T-helper 1 cell treated with Interleukin-12 subunit alpha and Interleukin-12 subunit beta and Interleukin-4 antibody, amounts not matched to agents 30 μg/mL and 1 μg/mL, for 36 hours (primary cell): ENCODE measurements around the gene ERFE.
A peak's percentile ranks its signal among the peaks of the same experiment; 100 is the strongest.
"Not testable (repeated sequence)": the region's sequence is repeated elsewhere in the genome, so short reads cannot be mapped to it uniquely, and the experiment has no call there.

Source experiments
- H3K27ac Mint-ChIP-seq: one replicate; pipeline ENCODE4 v1.8.0; 2021; ENCODE audit warnings: mild to moderate bottlenecking, mixed read lengths
- H3K27me3 Mint-ChIP-seq: one replicate; pipeline ENCODE4 v1.8.0; 2021; ENCODE audit warnings: low read depth, mixed read lengths
- H3K36me3 Mint-ChIP-seq: one replicate; pipeline ENCODE4 v1.8.0; 2021; ENCODE audit warnings: low read depth, mixed read lengths
- H3K4me1 Mint-ChIP-seq: one replicate; pipeline ENCODE4 v1.8.0; 2021; ENCODE audit warnings: low read depth, mixed read lengths
- H3K4me3 Mint-ChIP-seq: one replicate; pipeline ENCODE4 v1.8.0; 2021; ENCODE audit warnings: mild to moderate bottlenecking, moderate library complexity, mixed read lengths
- H3K9me3 Mint-ChIP-seq: one replicate; pipeline ENCODE4 v1.8.0; 2021; ENCODE audit warnings: mixed read lengths

ERFE gene, protein sequence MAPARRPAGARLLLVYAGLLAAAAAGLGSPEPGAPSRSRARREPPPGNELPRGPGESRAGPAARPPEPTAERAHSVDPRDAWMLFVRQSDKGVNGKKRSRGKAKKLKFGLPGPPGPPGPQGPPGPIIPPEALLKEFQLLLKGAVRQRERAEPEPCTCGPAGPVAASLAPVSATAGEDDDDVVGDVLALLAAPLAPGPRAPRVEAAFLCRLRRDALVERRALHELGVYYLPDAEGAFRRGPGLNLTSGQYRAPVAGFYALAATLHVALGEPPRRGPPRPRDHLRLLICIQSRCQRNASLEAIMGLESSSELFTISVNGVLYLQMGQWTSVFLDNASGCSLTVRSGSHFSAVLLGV

DNA sequence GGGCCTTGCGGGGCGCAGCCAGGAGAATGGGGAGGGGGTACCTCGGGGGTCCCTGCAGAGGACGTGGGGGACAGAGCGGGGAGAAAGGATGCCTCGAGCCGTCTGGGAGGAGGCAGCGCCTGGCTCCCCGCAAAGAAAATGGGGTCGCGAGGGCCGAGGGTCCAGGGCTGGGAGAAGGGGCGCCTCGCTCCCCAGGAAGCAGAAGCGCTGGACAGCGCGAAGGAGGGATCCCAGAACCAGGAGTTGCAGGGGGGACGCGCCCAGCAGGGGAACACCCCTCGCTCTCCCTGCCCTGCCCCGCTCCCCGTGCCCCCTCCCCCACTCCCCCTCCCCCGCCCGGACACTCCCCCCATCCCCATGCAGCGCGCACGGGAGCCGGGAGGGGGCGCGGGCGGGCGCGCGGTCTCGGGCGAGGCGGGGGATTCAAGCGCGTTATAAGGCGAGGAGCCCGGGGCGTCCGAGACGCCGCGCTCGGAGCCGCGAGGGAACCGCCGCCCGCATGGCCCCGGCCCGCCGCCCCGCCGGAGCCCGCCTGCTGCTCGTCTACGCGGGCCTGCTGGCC is at the start of gene ERFE:
ERFE (plus strand) TSS at position 462 of the 562 bp plus-strand sequence; CDS start at position 500, 38 bp downstream.
- no peaks in the 10 kb centered on the region for H3K9me3 Mint-ChIP-seq
- H3K36me3 Mint-ChIP-seq = no peaks in the 10 kb centered on the region
- peaks cover 4% of the 10 kb centered on the region for H3K4me1 Mint-ChIP-seq
- H3K27ac Mint-ChIP-seq = no peak within 1 kb of the TSS
- H3K27me3 Mint-ChIP-seq = peaks cover 22% of the 10 kb centered on the region
- H3K4me3 Mint-ChIP-seq = peak within 1 kb of the TSS; percentile 58

DNA sequence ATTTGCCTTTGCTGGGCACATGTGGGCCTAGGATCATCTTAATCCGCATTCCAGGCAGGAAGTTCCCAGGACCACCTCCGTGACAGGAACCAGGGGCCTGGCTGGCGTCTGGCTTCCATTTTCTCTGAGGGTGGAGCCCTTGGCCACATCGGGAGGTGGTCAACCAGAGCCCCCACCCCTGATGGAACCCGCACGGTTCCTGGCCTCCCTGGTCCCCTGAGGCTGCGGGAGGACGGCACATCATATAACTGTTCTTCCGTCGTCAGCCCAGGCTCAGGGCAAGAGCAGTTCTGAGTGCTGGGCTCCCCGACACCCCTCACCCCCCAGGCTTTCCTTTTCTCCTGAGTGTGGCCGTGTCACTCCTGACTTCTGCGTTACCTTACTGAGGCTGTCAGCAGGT is 45.2 kb upstream of the ERFE start:
- Mint-ChIP-seq H3K4me1 (peaks cover 9% of the 10 kb centered on the region), H3K27me3 (peaks cover 5% of the 10 kb centered on the region), H3K4me3 (no peak overlapping the region), H3K27ac (no peak overlapping the region), H3K9me3 (peaks cover 19% of the 10 kb centered on the region), H3K36me3 (no peaks in the 10 kb centered on the region)

DNA sequence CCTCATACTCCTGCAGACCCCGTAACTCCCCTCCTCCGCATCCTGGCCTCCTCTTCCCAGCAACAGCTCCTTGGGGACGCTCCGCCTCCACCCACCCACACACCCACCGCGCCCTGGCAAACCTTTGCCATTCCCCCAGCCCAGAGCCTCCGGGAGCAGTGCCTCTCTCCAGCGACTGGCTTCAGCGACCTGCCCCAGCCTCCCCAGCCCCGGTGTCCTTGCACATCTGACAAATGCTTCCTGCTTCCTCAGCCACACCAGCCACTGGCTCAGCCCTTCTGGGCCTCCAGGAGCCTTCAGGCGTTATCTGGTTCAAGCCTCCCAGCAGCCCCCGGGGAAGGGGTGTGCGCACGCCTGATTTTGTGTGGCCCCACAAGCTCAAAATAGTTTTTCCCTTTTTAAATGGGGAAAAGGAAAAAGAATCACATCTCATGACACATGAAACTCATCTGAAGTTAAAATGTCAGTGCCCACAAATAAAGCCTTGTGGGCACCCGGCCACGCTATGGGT is 44.4 kb upstream of the ERFE start:
- Mint-ChIP-seq H3K36me3 (no peaks in the 10 kb centered on the region), H3K27me3 (peaks cover 5% of the 10 kb centered on the region), H3K4me3 (no peak overlapping the region), H3K4me1 (peaks cover 2% of the 10 kb centered on the region), H3K9me3 (peaks cover 19% of the 10 kb centered on the region), H3K27ac (no peak overlapping the region)

DNA sequence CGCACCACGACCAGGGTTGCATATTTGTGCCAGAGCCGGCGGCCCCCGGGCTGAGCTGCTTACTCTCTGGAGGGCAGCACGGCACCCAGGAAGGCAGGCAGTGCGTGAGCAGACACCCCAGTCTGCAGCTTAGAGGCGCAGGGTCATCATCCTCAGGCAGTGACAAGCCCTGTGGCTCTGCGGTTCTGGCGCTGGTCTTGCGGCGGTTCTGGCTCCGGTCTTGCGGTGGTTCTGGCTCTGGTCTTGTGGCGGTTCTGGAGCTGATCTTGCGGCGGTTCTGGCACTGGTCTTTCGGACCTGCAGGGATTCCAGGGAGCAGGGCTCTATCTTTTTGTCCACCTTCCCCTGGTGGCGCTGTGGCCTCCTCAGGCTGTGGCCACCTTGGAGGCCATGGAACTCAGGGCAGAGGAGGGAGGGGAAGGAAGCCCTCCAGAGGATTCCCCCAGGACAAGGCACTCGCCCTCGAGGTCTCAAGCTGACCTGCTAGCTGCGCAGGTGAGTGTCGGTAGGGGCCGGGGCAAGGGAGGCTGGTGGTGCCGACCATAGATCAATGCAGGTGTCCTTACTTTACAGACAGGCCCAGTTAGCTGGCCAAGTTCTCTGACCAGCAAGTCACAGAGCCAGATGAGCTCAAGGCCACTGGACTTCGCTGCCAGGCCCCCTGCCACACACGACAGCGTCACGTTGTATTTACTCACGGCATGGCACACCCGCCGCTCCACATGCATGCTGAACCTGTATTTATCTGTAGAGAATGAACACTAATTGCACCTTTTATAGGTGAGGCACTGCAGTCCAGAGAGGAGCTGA is 43.7 kb upstream of the ERFE start:
- Mint-ChIP-seq H3K27me3 (peaks cover 5% of the 10 kb centered on the region), H3K4me3 (no peak overlapping the region), H3K4me1 (no peaks in the 10 kb centered on the region), H3K9me3 (peaks cover 19% of the 10 kb centered on the region), H3K27ac (no peak overlapping the region), H3K36me3 (no peaks in the 10 kb centered on the region)

DNA sequence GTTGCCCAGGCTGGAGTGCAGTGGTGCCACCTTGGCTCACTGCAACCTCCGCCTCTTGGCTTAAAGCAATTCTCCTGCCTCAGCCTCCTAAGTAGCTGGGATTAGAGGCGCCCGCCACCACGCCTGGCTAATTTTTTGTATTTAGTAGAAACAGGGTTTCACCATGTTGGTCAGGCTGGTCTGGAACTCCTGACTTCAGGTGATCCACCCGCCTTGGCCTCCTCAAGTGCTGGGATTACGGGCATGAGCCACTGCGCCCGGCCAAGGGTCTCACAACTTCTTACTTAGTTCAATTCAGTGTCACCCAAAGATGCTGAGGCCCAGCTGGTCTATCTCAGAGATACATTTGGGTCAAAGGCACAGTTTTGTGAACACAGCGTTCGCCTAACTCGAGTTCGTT is 43.1 kb upstream of the ERFE start:
- peaks cover 19% of the 10 kb centered on the region for H3K9me3 Mint-ChIP-seq
- not testable (repeated sequence) for H3K4me1 Mint-ChIP-seq, H3K36me3 Mint-ChIP-seq, H3K27me3 Mint-ChIP-seq, H3K27ac Mint-ChIP-seq, H3K4me3 Mint-ChIP-seq

DNA sequence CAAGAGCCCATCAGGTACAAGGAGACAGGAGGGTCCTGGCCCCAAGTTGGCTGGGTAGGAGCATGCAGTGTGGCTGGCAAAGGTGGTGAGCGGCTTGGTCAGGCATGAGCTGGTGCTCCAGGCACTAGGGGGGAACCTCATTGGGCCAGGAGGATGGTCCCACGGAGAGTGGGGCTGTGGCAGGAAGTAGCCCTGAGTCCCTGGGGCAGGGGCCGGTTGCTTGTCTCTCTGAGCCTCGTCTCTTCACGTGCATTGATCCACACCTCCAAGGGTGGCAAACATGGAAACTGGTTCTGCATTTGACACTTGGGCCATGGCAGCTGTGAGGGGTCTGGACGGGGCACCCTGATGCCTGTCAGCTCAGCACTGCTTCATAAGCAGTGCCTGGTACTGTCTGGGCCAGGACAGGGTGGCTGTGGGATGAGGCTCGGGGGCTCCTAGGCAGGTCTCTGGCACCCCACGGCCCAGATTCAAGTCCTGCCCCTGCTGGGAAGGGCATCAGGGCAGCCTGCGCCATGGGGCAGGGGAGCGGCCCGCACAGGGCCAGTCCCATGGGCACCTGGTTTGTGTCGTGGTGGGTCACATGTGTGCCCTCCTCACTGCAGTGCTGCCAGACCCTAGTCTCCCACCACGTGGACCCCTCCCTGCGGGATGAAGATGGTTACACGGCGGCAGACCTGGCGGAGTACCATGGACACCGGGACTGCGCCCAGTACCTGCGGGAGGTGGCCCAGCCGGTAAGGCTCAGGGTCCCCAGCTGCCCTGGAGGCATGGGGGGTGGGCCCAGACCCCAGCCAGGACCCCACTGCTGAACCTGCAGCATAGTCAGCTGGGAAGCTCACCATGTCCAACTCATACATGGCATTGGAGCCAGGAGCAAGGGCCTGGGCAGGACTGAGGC is 42.2 kb upstream of the ERFE start:
- Mint-ChIP-seq H3K4me3 (no peak overlapping the region), H3K9me3 (peaks cover 16% of the 10 kb centered on the region), H3K36me3 (no peaks in the 10 kb centered on the region), H3K27ac (no peak overlapping the region), H3K27me3 (peaks cover 5% of the 10 kb centered on the region), H3K4me1 (no peaks in the 10 kb centered on the region)

DNA sequence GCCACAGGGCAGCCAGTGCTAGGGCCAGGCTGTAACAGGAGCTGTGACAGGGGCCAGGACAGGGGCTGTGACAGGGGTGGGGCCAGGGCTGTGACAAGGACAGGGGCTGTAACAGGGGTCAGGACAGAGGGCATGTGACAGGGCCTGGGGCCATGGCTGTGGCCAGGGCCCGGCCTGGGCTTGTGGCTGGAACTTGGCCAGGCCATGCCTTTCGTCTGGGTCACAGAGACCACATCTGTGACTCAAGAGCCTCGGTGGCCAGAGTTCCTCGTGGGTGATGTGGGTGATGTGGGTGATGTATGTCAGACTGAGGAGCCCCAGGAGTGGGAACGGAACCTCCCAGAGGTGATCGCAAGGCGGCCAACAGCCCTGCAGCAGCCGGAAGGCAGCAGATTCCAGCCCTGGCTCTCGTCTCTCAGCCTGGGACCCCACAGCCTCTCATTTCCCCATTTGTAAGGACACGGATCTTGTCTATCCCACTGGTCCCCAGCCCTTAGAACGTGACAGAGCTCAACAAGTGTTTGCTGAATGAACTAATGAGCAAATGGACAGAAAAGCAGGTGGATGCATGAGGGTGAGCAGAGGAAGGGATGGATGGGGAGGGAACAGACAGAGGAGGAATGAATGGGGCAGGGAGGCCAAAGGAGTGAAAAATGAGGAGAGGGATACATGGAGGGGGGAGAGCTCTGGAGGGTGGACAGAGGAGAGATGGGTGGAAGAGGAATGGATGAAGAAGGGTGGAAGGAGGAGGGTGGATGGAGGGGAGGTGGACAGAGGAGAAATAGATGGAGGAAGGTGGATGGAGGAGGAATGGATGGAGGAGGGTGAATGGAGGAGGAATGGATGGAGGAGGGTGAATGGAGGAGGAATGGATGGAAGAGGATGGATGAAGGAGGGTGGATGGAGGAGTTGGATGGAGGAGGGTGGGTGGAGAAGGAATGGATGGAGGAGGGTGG is 41.3 kb upstream of the ERFE start:
- Mint-ChIP-seq H3K36me3 (no peaks in the 10 kb centered on the region), H3K27me3 (peaks cover 5% of the 10 kb centered on the region), H3K9me3 (peaks cover 11% of the 10 kb centered on the region), H3K4me3 (no peak overlapping the region), H3K27ac (peak overlapping the region; percentile 5), H3K4me1 (no peaks in the 10 kb centered on the region)

DNA sequence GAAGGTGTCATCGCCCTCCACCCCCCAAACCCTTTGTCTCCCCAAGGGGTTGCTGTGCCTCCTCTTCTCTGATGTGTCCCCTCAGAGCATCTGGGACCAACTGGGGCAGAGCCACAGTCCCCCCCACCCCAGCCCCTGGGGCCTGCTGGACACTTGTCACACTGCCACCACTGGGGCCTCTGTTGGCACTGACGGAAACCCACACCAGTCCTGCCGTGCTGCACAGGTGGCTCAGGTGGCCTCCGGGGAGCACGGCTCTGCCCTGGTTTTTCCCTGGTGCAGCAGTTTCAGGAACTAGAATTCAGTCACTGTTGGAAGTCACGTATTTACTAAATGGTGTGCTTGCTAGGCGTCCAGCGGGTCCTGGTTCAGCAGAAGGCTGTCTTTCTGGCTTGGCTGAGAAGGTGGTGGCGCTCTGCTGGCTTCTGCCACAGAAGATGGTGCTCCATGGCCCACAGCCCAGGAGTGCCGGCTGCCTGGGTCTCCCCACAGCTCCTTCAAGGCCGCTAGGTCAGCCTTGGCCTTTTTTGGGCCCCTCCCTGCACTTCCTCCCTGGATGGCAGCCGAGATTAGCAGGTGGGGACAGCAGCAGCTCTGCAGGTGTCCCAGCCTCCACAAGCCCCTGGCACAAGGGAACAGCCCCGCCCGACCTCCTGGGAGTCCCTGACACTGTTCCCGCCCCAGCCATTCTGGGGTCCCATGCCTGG is 38.9 kb upstream of the ERFE start:
- H3K4me1 Mint-ChIP-seq = no peaks in the 10 kb centered on the region
- H3K36me3 Mint-ChIP-seq = no peaks in the 10 kb centered on the region
- H3K4me3 Mint-ChIP-seq = no peak overlapping the region

DNA sequence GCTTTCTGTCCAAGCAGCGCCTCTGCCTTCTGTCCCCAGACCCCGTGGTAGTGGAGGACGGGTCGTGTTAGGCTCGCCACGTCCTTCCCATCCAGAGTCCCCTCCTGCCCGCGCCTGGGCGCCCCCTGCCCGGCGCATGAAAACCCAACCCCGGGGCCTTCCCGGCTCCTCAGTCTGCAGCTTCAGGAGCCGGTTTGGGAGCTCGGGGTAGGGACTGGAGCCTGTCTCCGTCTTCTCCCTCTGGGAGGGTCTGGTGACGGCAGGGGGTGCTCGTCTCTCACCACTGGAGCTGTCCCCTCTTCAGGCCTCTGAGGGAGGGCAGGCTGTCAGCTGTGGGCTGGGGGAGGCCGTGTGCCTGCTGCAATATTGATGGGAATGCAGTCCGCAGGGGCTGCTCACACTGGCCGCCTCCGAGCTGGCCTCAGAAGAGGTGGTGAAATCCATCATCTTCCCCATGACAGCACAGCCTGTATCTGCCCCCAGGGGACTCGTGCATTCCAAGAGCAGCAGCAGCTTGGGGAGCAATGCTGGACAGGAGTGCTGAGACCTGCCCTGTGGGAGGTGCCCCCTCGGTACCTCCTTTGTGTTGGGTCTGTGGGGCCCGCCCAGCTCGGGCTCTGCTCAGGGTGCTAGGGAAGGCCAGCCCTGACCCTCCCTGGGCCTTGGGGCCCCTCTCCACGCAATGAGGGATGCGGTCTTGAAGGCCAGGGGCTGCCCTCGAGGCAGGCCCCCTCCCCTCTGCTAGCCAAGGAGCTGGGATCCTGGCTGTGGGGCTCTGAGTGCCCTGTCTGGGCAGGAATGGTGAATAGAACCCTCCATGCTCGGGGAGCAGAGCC is 38.1 kb upstream of the ERFE start:
- no peak overlapping the region for H3K4me3 Mint-ChIP-seq
- peaks cover 5% of the 10 kb centered on the region for H3K27me3 Mint-ChIP-seq
- H3K4me1 Mint-ChIP-seq = no peaks in the 10 kb centered on the region
- no peaks in the 10 kb centered on the region for H3K36me3 Mint-ChIP-seq
- H3K27ac Mint-ChIP-seq = no peak overlapping the region
- no peaks in the 10 kb centered on the region for H3K9me3 Mint-ChIP-seq

More for the DNA sequence above, 38.9 kb upstream of the ERFE start:
- Mint-ChIP-seq H3K9me3 (no peaks in the 10 kb centered on the region), H3K27ac (no peak overlapping the region), H3K27me3 (peaks cover 5% of the 10 kb centered on the region)

DNA sequence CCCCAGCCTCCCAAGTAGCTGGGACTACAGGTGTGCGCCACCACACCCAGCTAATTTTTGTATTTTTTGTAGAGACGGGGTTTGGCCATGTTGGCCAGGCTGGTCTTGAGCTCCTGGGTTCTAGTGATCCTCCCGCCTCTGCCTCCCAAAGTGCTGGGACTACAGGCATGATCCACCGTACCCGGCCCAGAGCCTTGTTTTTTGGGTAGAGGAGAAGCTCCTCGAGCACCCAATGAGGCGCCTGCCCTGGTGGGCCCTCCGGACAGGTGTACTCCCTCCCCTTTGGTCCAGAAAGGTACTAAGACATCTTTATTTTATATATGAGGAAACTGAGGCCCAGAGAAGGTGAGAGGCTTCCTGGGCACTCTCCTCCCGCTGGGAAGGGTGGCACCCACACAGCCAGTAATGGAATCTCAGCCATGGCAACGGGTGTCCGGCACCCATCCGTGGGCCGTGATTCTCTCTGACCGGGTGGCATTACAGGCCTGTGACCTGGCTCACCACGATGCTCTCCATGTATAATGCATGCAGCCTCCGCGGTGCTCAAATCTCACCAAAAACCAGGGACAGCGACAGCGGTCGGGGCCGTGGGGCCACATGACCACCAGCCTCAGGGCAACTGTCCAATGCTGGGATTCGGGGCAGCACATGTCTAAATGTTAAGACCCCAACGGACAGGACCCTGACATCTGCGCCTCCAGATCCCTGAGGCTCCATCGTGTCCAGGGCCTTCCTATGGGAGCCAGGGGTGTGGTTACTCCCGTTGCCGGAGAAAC is 37.1 kb upstream of the ERFE start:
- H3K27me3 Mint-ChIP-seq = peaks cover 5% of the 10 kb centered on the region
- H3K36me3 Mint-ChIP-seq = no peaks in the 10 kb centered on the region
- H3K27ac Mint-ChIP-seq = no peak overlapping the region
- no peaks in the 10 kb centered on the region for H3K9me3 Mint-ChIP-seq
- no peak overlapping the region for H3K4me3 Mint-ChIP-seq
- H3K4me1 Mint-ChIP-seq = no peaks in the 10 kb centered on the region

DNA sequence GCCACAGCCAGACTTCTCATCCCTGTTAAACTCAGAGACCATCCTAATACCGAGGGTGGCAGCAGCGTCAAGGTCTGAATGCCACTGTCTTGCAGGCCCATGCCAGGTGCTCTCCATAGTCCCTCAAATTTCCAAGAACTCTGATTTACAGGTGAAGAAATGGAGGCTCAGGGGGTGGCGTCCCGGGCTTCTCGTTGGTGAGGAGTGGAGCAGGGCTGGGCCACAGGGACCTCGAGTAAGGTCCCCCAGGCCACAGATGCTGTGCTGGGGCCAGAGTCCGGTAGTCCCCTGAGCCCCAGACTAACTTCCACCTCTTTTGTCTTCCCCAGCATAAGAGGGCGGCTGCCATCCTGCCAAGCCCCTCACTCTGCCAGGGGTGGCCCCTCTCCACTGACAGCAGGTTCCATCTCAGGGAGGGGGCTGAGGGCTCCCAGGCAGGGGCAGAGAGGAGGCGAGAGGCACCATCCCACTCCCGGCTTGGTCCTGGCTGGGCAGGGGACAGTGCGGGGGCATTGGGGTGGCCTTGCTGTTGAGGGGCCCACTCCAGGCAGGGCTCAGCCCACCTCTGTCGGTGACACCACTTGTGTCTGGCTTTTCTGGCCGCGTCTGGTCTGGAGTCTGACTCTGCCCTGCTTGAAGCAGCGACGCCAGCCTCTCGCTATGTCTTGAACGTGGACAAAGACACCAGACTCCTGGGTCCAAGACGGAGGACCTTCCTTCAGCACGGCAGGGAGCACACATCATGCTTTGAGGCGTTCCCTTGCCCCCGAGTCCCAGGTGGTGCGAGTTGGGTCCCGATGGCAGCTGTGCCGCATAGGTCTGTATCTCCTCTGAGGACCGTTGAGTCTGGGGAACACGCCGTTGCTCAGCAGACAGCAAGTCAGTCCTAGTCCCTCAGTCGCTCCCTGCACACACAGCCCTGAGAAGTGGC is 36.2 kb upstream of the ERFE start:
- Mint-ChIP-seq H3K4me1 (no peaks in the 10 kb centered on the region), H3K4me3 (no peak overlapping the region), H3K9me3 (no peaks in the 10 kb centered on the region)

More for the DNA sequence above, 36.2 kb upstream of the ERFE start:
- peaks cover 3% of the 10 kb centered on the region for H3K27me3 Mint-ChIP-seq
- no peaks in the 10 kb centered on the region for H3K36me3 Mint-ChIP-seq
- H3K27ac Mint-ChIP-seq = no peak overlapping the region
